Lower lobe of right lung (tissue), 2 donors: ENCODE data around the gene DNM3. TPM values are rescaled to one million over a fixed set of nuclear protein-coding genes. Genes with fewer than 3 reads are reported as not detected.

Experiments
- ATAC-seq, 2 donors: fragments of 200-7000 bp; cut with Tn5 transposase; one replicate each; pipeline ENCODE4 v1.9.1; 2020 to 2022; ENCODE audit warnings: mild to moderate bottlenecking in 2 of 2, moderate library complexity in 2 of 2
- DNase-seq: peaks from one replicate; pipeline ENCODE4 v3.0.0-alpha.2; 2020
- H3K27ac ChIP-seq: fragments of 200-600 bp; one replicate; pipeline ENCODE4 v1.8.0; 2022
- H3K27me3 ChIP-seq: fragments of 200-600 bp; one replicate; pipeline ENCODE4 v1.8.0; 2022; ENCODE audit warnings: low read depth
- H3K36me3 ChIP-seq: fragments of 200-600 bp; one replicate; pipeline ENCODE4 v1.8.0; 2022; ENCODE audit warnings: mild to moderate bottlenecking
- H3K4me1 ChIP-seq: fragments of 200-600 bp; one replicate; pipeline ENCODE4 v1.8.0; 2022
- H3K4me3 ChIP-seq: fragments of 200-600 bp; one replicate; pipeline ENCODE4 v1.8.0; 2022; ENCODE audit warnings: mild to moderate bottlenecking
- H3K9me3 ChIP-seq: fragments of 200-600 bp; one replicate; pipeline ENCODE4 v1.8.0; 2022
- CTCF ChIP-seq: fragments of 200-600 bp; IDR thresholded peaks from one replicate; pipeline ENCODE4 v1.8.0; 2022; ENCODE audit warnings: antibody characterized with exemption, mild to moderate bottlenecking
- intact Hi-C: fragments of 100-400 bp; cut with DNase I; formaldehyde crosslinking; loops from one replicate; pipeline ENCODE4 v1.11.0; 2022
- total RNA-seq: library from RNA; stranded (reverse); fragmentation: NEBNext Ultra II Directional; extraction: Animal tissue kit (Norgen Biotek cat#: 25700); gene quantifications from one replicate; pipeline ENCODE4 v1.2.1, GENCODE V29; 2021
- donor health status: DM: no; HTN: yes; CAD: no; lungs with severe emphysema.

Gene DNM3
- total RNA-seq, 1 donor from 2014 or later, result 12.4 TPM

GRCh38 chr1:171922999-171923398, 81.7 kb downstream of the DNM3 start:
- intact Hi-C loops, result no loop called here
- TF ChIP-seq CTCF, result no peak
- Histone ChIP-seq H3K4me1 (no peaks in the 10 kb centered on the region), H3K9me3 (no peaks in the 10 kb centered on the region), H3K27me3 (no peaks in the 10 kb centered on the region), H3K4me3 (no peak overlapping the region), H3K27ac (no peak overlapping the region), H3K36me3 (no peaks in the 10 kb centered on the region)
- ATAC-seq, result no peak
- no peak for DNase-seq

- no peak for DNase-seq
- Histone ChIP-seq H3K4me1 (no peaks in the 10 kb centered on the region), H3K36me3 (no peaks in the 10 kb centered on the region), H3K4me3 (no peak overlapping the region), H3K27ac (no peak overlapping the region), H3K9me3 (no peaks in the 10 kb centered on the region), H3K27me3 (no peaks in the 10 kb centered on the region)
- ATAC-seq, result no peak
- intact Hi-C loops, result no loop called here
- TF ChIP-seq CTCF, result no peak
Measured at GRCh38 chr1:171929121-171929520, 87.8 kb downstream of the DNM3 start.

GRCh38 chr1:171931752-171932151, 90.5 kb downstream of the DNM3 start:
- intact Hi-C loops, result no loop called here
- no peak overlapping the region for H3K4me3 ChIP-seq
- no peak for TF ChIP-seq CTCF
- ATAC-seq (no peak), DNase-seq (no peak)
- H3K36me3 ChIP-seq, result no peaks in the 10 kb centered on the region
- no peaks in the 10 kb centered on the region for H3K27me3 ChIP-seq
- H3K4me1 ChIP-seq, result no peaks in the 10 kb centered on the region
- H3K9me3 ChIP-seq, result no peaks in the 10 kb centered on the region
- H3K27ac ChIP-seq, result no peak overlapping the region

- TF ChIP-seq CTCF, result no peak
- Histone ChIP-seq H3K27me3 (no peaks in the 10 kb centered on the region), H3K4me1 (no peaks in the 10 kb centered on the region), H3K9me3 (no peaks in the 10 kb centered on the region), H3K4me3 (no peak overlapping the region), H3K36me3 (no peaks in the 10 kb centered on the region), H3K27ac (no peak overlapping the region)
- intact Hi-C loops, result no loop called here
- ATAC-seq (no peak), DNase-seq (no peak)
Measured at GRCh38 chr1:171934664-171935063, 93.4 kb downstream of the DNM3 start.

GRCh38 chr1:171935086-171935485, 93.8 kb downstream of the DNM3 start:
- Histone ChIP-seq H3K4me3 (no peak overlapping the region), H3K9me3 (no peaks in the 10 kb centered on the region), H3K4me1 (no peaks in the 10 kb centered on the region), H3K27me3 (no peaks in the 10 kb centered on the region), H3K27ac (no peak overlapping the region), H3K36me3 (no peaks in the 10 kb centered on the region)
- DNase-seq (no peak), ATAC-seq (no peak)
- no peak for TF ChIP-seq CTCF
- intact Hi-C loops, result no loop called here

GRCh38 chr1:171935664-171936063, 94.4 kb downstream of the DNM3 start:
- Histone ChIP-seq H3K27me3 (no peaks in the 10 kb centered on the region), H3K9me3 (no peaks in the 10 kb centered on the region), H3K4me1 (no peaks in the 10 kb centered on the region), H3K27ac (no peak overlapping the region), H3K4me3 (no peak overlapping the region), H3K36me3 (no peaks in the 10 kb centered on the region)
- TF ChIP-seq CTCF, result no peak
- DNase-seq, result no peak
- intact Hi-C loops, result no loop called here
- no peak for ATAC-seq
